Calu3 (cell line): ENCODE results near the gene SV2A. TPM values are rescaled to one million over a fixed set of nuclear protein-coding genes. Genes with fewer than 3 reads are reported as not detected.

Experiments
- total RNA-seq: library from RNA; stranded (reverse); gene quantifications from 2 replicates; pipeline ENCODE4 v1.2.3, GENCODE V29; 2022

SV2A gene
- total RNA-seq, 1 experiment from 2014 or later = 0.12 TPM

Other genes with a start within 250 kb of the SV2A start
- gene FCGR1A, start 135.2 kb downstream of the SV2A start, total RNA-seq = not detected in 2 replicates
- gene BOLA1, start 18.3 kb downstream of the SV2A start, total RNA-seq = 13.5 and 15.5 TPM in 2 replicates
- 167 and 188 TPM in 2 replicates for gene SF3B4, start 10.0 kb upstream of the SV2A start, total RNA-seq
- 32.3 and 35.7 TPM in 2 replicates for gene MTMR11, start 19.0 kb upstream of the SV2A start, total RNA-seq
- 34.9 and 36.6 TPM in 2 replicates for gene OTUD7B, start 92.9 kb upstream of the SV2A start, total RNA-seq
- gene VPS45, start 149.9 kb upstream of the SV2A start, total RNA-seq = 35.0 and 37.9 TPM in 2 replicates
- gene PLEKHO1, start 232.1 kb upstream of the SV2A start, total RNA-seq = 2.0 and 4.2 TPM in 2 replicates